Pulmonary artery endothelial cell (primary cell): Measurements from ENCODE around the gene RELL2. TPM values are rescaled to one million over a fixed set of nuclear protein-coding genes. Genes with fewer than 3 reads are reported as not detected.
A peak's percentile ranks its signal among the peaks of the same experiment; 100 is the strongest.
"Not testable (repeated sequence)": the region's sequence is repeated elsewhere in the genome, so short reads cannot be mapped to it uniquely, and the experiment has no call there.

Experiments
- DNase-seq: peaks from one replicate; pipeline ENCODE4 v3.0.0-alpha.2; 2011; ENCODE audit warnings: low read depth, low spot score
- total RNA-seq: library from RNA; depleted of rRNA; stranded (reverse); fragments of >200 nt; gene quantifications from 2 replicates; pipeline ENCODE4 v1.2.3, GENCODE V29; 2014

Gene RELL2
- 2.7 and 3.3 TPM in 2 replicates for total RNA-seq

- peak; percentile 55 for DNase-seq
Observed at GRCh38 chr5:141636413-141637122, at the start of gene RELL2, which contains the start of gene HDAC3. TSS of gene RELL2 (plus strand) at chr5:141636997. CDS start at chr5:141638226, 1,229 bp downstream. TSS of gene HDAC3 (minus strand) at chr5:141636849. CDS start at chr5:141636790, 59 bp downstream.

DNA sequence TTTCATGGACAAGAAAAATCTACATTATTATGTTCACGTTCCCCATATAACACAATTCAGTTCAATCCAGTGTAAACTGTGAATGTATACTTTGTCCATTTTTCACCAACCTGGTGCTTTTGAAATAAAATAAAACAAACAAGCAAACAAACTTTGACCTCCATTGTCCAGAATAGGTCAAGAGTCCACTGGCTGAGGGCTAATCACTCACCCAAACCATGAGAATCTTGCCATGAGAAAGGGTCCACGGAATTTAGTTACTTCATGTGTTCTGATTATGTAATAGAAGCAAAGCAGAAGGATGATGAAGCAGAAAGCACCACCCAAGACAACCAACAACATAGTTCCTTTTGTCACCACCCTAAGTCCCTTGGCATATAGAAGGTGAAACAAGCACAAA, 46.7 kb upstream of the RELL2 start:
- DNase-seq: no peak

DNA sequence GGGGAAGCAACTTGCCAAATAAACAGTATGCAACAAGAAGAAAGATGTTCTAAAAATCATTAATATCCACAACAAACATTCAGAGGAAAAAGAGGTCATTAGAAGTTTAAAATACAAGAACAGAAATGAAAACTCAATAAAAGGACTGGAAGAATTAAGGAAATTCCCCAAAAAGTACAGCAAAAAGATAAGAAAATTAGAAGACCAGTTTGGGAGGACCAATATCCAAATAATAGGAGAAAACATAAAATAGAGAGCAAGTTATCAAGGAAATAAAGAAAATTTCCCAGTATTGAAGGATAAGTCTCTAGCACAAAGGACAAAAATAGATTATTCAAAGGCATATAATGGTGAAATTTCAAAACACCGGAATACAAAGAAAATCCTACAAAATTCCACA, 39.9 kb upstream of the RELL2 start:
- DNase-seq: no peak

GRCh38 chr5:141597394-141597793, 39.4 kb upstream of the RELL2 start:
- no peak for DNase-seq

DNA sequence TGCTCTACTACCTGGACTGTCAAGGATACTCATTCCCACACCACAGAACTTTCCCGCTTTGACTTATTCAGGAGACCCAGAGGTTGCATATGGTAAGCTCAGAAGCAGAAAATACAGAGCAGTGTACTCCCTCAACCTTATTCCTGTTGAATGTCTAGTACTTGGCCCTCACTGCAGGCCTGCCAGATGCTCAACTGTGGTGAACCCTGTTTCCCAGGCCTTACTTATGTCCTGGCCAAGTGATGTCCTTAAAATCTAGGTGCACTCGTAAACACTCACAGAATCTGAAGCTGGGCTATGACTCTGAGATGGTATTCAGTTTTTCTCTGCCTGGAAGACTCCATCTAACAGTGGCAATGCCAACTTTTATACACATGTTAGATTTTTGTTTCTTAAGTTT, 39.0 kb upstream of the RELL2 start:
- no peak for DNase-seq

GRCh38 chr5:141598391-141599345, 38.1 kb upstream of the RELL2 start:
- DNase-seq: no peak

GRCh38 chr5:141602606-141603005, 34.2 kb upstream of the RELL2 start:
- no peak for DNase-seq

- peak; percentile 36 for DNase-seq
Observed at GRCh38 chr5:141603923-141604717, 32.7 kb upstream of the RELL2 start.

- peak; percentile 71 for DNase-seq
Observed at GRCh38 chr5:141605523-141606277, 31.1 kb upstream of the RELL2 start.

DNA sequence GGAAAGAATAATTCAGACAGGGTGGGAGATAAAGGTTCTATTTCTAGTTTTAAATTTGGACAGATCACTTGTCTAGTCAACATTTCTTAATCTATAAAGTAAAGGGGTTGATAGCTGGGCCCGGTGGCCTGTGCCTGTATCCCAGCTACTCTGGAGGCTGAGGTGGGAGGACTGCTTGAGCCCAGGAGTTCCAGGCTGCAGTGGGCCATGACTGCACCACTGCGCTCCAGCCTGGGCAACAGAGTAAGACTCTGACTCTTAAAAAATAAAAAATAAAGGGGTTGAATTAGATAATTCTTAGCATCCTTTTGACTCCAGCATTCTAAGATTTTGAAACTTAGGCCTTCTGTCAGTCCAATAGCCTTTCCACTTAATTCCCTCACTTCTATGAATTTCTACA, 28.8 kb upstream of the RELL2 start:
- no peak for DNase-seq

DNA sequence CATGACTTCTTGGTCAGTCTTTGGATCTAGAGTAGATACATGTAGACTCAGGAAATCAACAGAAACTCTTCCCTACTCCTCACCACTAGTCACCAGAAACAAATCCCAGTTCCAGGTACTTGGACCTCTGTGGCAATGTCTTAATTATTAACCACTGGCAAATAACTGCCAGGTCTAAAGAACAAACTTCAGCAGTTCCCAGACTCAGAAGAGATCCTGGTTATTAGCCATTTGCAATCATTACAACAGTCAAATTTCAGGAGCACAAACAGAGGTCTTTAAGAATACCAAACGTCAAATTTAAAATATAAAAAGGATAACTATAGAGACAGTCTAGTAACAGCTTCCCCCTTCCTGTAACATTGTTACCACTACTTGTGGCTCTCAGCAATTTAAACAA, 28.2 kb upstream of the RELL2 start:
- DNase-seq: no peak

DNA sequence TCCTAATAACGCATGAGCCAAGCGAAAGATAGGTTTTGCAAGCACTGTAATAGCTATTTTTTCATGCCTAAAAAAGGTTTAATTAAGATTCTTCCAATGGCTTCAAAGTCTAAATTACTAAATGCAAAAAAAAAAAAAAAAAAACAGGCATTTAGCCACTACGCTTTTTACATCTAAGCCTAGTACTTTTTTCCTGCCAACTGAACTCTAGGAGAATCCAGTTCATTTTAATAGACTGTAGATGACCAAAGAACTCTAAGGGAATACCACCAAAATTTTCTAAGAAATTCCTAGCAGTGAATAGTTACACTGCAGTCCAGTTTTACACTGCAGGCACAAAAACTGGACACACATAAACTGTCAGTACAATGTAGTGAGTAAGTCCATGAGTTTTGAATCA, 27.8 kb upstream of the RELL2 start:
- no peak for DNase-seq

- DNase-seq: not testable (repeated sequence)
Observed at GRCh38 chr5:141609921-141610320, 26.9 kb upstream of the RELL2 start.

DNA sequence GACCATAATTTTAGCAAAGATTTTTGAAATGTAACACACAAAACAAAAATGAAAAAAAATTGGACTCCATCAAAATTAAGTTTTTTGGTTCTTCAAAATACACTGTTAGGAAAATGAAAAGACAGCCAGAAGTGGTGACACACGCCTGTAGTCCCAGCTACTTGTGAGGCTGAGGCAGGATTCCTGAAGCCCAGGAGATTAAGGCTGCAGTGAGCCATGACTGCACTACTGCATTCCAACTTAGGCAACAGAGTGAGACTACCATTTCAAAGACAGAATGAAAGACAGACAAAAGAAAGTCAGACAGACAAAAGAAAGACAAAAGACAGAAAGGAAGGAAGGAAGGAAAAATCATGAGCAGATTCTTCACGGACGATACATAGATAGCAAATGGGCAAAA, 25.5 kb upstream of the RELL2 start:
- no peak for DNase-seq

DNA sequence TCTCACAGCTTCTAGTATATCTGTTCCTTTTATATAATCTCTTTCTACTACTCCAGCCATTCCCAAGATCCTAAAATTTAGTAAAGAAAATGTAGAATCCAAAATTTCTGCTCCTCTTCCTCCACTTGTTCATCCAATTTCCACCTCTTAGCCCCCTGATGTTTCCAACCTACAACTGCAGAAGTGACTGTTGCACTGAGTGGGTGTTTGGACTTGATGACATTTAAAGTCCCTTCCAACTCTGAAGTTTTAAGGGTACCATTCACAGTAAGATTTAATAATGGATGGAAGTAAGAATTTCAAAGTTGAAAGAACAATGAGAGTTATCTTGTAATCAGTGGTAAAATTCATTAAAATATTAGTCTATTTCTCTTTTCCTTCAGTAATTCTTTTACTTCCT, 23.5 kb upstream of the RELL2 start:
- DNase-seq: no peak

DNA sequence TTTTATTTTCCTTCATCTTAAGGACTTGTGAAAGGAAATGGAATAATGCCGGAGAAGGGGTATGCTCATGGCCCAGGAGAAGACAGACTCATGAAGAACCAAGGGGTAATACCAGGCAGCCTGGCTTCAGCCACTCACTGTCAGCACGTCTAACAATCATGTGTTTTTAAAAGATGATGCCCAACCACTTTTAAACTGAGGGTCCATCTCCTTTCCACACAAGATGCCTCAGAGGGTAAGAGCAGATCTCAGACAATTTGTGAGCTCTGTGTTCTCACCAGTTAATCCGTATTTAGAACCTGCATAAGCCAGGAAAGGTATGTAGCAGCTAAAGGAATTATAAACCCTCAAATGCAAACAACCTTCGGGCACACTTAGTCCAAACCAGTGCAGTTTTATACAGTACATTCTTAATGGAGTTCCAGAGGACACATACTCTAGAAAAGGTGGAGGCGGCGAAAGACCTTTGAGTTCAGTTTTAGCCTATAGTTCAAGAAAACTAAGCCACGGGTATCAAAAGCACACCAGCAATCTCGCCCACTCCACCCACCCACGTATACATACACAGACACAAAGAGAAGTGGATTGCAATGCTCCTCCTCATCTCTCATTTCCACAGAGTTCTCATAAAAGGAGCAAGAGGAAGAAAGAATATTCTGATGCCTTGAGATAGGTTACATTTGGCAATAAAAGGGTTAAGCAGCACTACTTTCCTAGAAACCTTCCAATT, 20.6 kb upstream of the RELL2 start:
- no peak for DNase-seq

DNA sequence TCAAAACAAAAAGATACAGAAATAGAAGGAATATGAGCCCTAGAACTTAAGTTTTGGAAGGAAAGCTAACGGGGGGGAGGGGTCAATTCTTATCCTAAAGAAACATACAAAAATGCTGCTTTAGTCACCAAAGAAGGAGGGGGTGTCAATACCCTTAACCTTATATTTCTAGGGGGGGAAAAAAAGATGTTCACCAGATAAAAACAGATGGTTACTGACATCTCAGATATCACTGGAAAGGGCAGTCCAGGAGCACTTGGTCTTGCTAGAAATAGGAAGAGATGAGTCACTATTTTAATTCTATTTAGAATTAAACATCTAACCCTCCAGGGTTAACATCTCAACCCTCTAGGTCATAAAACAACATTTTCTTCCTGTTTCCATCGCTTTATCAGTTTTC, 19.7 kb upstream of the RELL2 start:
- DNase-seq: no peak

GRCh38 chr5:141617682-141618029, 19.1 kb upstream of the RELL2 start:
- DNase-seq: no peak

DNA sequence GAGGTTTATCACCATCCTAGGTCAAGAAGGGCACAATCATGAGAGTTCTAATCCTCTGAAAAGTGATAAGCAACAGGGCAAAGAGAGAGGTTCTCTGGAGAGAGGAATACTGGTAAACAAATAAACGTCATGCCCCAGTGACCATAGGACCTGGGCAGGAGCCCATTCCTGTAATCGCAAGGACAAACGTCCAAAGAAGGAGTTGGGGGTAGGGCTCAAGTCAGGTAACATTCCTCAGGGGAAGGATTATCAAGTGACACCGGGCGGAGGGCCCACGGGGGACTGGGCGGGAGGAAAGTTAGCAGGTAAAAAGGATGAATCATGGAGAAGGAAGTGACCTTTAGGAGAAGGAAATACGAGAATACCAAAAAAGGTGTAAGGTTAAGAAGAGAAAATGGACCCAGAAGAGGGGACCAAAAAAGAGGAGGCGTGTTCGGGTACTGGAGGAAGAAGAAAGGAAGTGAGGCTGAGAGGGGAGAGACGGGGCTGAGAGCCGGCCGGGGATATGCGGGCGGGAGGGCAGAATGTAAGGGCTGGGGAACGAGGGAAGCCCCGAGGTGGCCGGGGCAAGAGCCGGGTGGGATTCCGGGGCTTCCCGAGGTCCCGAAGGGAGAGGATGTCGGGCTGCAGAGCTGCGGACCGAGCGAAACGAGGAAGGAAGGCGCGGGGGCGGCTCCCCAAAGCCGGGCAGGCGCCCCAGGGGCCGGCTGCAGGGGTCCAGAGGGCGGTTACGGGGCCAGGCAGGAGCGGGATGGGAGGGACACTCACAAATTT, 18.6 kb upstream of the RELL2 start:
- no peak for DNase-seq
